C4-2B (cell line): ENCODE measurements around the gene GTF2F1.

ENCODE experiments used
- ZFX ChIP-seq: fragments of 450-650 bp; IDR thresholded peaks from 2 replicates; pipeline ENCODE4 v1.6.1; 2017
- TF ChIP-seq, protein P1 (sequence below): fragments of 450-650 bp; conservative IDR thresholded peaks from 2 replicates; pipeline ENCODE4 v1.5.1; 2017; ENCODE audit warnings: mild to moderate bottlenecking

DNA sequence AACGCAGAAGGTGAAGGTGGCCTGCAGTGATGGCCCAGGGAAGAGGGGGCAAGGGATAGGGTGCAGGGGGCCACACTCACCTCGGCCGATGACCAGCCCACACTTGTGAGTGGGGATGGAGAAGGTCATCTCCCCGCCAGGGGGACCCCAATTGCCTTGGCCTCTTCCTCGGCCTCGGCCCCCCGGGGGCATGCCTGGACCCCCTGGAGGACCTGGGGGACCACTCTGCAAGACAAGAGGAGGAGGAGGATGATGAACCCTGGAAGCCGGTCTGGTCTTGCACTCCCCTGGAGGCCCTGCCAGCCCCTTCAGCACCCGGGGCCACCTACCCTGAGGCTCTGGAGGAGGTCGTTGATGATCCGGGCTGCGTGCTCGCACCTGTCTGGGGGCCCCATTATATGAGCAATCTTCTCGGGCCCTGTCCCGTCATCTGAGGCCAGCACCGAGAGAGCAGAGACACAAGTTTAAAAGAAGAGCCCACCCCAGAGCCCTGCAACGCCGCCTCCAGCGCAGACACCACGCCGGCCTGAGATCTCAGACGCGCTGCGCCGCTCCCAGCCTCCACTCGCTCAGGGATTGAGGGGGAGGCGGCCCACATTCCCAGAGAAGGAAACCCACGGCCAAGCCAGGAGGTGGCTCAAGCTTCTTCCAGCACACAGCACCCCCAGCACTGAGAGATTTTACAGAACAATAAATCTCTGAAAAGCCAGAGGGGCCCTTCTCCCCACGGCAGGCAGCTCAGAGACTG, 23.9 kb upstream of the GTF2F1 start:
- TF ChIP-seq, protein P1, sequence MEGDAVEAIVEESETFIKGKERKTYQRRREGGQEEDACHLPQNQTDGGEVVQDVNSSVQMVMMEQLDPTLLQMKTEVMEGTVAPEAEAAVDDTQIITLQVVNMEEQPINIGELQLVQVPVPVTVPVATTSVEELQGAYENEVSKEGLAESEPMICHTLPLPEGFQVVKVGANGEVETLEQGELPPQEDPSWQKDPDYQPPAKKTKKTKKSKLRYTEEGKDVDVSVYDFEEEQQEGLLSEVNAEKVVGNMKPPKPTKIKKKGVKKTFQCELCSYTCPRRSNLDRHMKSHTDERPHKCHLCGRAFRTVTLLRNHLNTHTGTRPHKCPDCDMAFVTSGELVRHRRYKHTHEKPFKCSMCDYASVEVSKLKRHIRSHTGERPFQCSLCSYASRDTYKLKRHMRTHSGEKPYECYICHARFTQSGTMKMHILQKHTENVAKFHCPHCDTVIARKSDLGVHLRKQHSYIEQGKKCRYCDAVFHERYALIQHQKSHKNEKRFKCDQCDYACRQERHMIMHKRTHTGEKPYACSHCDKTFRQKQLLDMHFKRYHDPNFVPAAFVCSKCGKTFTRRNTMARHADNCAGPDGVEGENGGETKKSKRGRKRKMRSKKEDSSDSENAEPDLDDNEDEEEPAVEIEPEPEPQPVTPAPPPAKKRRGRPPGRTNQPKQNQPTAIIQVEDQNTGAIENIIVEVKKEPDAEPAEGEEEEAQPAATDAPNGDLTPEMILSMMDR = no peak
- no peak for TF ChIP-seq ZFX
